ENCODE measurements around the gene SDR9C7.
A peak's percentile ranks its signal among the peaks of the same experiment; 100 is the strongest.
"Not testable (repeated sequence)": the region's sequence is repeated elsewhere in the genome, so short reads cannot be mapped to it uniquely, and the experiment has no call there.

SDR9C7 gene

GRCh38 chr12:56933826-56934625, at the start of gene SDR9C7:
SDR9C7 (minus strand) TSS chr12:56934408; CDS start chr12:56934261, 147 bp downstream.
- DNase-seq = peak; percentile 26

- DNase-seq = no peak
These were observed 49.2 kb upstream of the SDR9C7 start for GRCh38 chr12:56983386-56983785.

DNA sequence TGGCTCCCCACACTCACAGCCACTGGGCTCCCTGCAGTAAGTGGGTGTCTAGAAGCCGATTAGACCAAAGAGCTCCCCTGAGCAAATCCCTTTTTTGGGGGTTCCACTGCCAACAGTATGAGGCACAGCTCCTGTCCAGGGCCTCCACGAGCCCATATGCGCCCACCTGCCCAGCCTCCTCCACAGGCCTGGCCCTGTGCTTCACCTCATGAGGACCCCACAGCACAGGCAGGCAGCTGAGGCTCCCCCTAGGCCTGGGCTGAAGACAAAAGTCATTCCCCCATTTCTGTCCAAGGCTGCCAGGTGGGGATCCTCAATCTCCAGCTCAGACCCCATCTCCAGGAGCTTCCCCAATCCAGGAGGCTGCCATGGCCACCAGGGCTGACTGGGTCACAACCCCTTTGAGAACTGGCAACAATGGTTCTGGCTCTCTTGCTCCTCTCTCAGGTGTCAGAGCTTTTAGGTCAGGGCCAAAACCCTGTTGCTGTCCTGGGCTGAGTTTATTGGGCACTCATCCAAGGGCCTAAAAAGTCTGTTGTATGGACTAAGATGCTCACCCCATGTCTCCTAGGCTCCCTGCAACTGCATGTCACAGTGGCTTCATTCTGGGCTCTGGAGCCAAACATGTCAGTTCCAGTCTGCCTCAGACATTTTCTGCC, 48.5 kb upstream of the SDR9C7 start:
- not testable (repeated sequence) for DNase-seq

DNA sequence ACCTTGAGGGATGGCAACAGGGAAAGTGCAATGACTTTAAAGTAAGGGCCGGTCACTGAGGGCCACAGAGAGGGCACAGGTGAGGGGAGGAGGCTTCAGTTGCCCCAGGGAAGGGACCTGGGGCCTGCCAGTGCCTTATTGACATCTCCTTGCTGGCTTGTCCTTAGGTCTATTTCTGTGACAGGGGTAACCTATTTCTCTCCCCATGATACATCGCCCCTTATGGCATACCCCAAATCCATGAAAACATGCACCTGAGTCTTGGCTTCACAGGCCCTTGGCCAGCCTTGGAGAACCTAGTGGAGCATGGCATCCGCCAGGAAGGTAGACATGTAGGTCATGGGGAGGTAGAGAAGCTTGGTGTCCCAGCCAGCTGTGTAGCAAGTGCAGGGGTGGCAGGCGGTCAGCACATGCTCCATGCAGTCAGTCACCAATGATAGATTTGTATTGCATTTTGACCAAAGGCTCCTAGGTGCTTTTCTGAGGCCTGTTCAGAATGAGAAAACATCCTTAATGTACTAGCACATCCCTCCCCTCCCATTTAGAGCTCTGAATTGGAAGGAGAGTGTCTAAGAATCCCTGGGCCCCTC, 46.8 kb upstream of the SDR9C7 start:
- DNase-seq = no peak

GRCh38 chr12:56980268-56980667, 46.1 kb upstream of the SDR9C7 start:
- DNase-seq = no peak

DNA sequence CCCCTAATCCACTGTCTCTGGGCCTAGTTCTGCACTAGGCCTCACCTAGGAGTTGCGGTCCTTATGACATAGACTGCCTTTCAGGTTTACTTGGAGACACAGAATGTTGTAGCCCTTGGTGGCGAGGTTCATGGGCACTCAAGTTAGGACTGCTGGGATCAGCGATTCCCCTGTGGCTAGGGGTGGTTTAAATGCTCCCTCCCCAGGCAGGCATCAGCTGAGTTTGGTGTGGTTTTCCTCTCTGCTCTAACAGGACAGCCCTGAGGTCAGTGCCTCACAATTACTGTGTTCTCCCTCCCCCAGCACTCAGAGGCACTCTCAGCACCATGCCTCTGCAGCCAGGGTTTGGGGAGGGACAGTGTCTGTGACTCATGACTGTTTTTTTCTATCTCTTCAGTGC, 45.4 kb upstream of the SDR9C7 start:
- no peak for DNase-seq

GRCh38 chr12:56978397-56979138, 44.4 kb upstream of the SDR9C7 start:
- DNase-seq = no peak

- not testable (repeated sequence) for DNase-seq
These were observed 43.2 kb upstream of the SDR9C7 start for GRCh38 chr12:56977361-56977760.

GRCh38 chr12:56974224-56974623, 40.0 kb upstream of the SDR9C7 start:
- DNase-seq = not testable (repeated sequence)

DNA sequence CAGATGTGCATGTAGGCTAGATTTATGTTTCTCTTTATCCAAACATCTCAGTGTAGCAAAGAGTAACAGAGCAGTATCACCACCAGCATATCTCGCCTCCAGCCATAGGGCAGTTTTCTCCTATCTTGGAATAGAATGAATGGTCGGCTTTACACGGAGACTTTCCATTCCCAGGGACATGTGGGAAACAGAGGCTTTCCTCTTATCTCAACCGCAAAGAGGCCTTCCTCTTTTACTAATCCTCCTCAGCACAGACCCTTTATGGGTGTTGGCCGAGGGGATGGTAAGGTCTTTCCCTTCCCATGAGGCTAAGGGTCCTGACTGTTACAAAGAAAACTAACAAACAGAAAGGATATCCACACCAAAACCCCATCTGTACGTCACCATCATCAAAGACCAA, 34.7 kb upstream of the SDR9C7 start:
- DNase-seq = not testable (repeated sequence)

DNA sequence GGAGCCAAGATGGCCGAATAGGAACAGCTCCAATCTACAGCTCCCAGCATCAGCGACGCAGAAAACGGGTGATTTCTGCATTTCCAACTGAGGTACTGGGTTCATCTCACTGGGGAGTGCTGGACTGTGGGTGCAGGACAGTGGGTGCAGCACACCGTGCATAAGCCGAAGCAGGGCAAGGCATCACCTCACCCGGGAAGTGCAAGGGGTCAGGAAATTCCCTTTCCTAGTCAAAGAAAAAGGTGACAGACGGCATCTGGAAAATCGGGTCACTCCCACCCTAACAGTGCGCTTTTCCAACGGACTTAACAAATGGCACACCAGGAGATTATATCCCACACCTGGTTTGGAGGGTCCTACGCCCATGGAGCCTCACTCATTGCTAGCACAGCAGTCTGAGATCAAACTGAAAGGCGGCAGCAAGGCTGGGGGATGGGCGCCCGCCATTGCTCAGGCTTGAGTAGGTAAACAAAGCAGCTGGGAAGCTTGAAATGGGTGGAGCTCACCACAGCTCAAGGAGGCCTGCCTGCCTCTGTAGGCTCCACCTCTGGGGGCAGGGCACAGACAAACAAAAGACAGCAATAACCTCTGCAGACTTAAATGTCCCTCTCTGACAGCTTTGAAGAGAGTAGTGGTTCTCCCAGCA, 31.9 kb upstream of the SDR9C7 start:
- not testable (repeated sequence) for DNase-seq

DNA sequence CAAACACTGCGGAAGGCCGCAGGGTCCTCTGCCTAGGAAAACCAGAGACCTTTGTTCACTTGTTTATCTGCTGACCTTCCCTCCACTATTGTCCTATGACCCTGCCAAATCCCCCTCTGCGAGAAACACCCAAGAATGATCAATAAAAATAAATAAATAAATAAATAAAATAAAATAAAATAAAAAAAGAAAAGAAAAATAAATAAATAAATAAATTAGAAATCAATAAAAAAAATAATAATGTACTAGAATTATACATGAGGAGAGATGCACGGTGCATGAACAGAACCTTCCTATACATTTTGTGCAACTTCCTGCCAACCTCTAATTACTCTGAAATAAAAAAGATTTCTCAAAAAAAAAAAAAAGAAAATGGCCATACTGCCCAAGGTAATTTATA, 30.9 kb upstream of the SDR9C7 start:
- not testable (repeated sequence) for DNase-seq

DNA sequence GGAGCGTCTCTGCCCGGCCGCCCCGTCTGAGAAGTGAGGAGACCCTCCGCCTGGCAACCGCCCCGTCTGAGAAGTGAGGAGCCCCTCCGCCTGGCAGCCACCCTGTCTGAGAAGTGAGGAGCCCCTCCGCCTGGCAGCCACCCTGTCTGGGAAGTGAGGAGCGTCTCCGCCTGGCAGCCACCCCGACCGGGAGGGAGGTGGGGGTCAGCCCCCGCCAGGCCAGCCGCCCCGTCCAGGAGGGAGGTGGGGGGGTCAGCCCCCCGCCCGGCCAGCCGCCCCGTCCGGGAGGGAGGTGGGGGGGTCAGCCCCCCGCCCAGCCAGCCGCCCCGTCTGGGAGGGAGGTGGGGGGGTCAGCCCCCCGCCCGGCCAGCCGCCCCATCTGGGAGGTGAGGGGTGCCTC, 29.3 kb upstream of the SDR9C7 start:
- not testable (repeated sequence) for DNase-seq

DNA sequence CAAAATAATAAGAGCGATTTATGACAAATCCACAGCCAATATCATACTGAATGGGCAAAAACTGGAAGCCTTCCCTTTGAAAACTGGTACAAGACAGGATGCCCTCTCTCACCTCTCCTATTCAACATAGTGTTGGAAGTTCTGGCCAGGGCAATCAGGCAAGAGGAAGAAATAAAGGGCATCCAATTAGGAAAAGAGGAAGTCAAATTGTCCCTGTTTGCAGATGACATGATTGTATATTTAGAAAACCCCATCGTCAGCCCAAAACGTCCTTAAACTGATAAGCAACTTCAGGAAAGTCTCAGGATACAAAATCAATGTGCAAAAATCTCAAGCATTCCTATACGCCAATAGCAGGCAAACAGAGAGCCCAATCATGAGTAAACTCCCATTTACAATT, 28.0 kb upstream of the SDR9C7 start:
- DNase-seq = not testable (repeated sequence)

GRCh38 chr12:56958422-56958821, 24.2 kb upstream of the SDR9C7 start:
- DNase-seq = no peak

DNA sequence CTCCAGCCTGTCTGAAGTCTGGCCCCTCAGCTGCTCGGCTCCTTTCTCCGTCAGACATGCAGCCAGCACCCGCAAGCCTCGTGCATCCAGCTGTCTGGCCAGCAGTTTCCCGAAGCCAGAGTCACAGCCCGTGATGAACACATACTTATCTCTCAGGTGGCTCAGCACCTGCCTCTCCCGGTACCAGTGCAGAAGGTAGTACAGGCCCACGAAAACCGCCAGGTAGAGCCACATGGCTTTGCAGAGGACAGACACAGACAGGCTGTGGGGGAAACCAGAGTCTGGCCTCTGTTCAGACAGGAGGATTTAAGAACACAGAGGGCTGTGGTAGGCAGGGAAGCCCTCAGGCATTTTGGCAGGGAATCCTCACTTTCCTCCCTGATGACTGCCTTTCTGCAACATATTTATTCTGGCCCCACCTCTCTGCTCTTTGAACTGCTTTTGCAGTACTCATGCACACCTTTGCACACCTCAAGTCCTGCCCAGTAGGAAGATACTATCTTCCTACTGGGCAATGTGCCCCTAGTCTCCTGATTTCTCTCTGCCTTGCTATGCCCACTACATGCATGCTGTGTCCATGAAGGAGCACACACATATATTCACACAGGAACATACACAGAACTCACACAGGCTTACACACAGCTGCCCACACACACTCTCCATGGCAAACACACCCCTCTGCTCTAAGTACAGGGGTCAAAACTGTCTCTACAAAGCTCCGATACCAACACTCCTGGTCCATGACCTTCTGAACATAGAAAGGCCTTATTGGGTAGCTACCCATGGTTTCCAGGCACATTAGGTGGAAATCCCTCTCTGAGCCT, 23.2 kb upstream of the SDR9C7 start, which contains the start of gene RDH16:
Gene RDH16, minus strand, starts transcription at position 380 of the 824 bp plus-strand sequence. Its CDS starts 146 bp downstream, at position 234.
- DNase-seq = no peak

- no peak for DNase-seq
These were observed 21.5 kb upstream of the SDR9C7 start for GRCh38 chr12:56955631-56956256.

- DNase-seq = no peak
These were observed 20.7 kb upstream of the SDR9C7 start for GRCh38 chr12:56954958-56955355.

DNA sequence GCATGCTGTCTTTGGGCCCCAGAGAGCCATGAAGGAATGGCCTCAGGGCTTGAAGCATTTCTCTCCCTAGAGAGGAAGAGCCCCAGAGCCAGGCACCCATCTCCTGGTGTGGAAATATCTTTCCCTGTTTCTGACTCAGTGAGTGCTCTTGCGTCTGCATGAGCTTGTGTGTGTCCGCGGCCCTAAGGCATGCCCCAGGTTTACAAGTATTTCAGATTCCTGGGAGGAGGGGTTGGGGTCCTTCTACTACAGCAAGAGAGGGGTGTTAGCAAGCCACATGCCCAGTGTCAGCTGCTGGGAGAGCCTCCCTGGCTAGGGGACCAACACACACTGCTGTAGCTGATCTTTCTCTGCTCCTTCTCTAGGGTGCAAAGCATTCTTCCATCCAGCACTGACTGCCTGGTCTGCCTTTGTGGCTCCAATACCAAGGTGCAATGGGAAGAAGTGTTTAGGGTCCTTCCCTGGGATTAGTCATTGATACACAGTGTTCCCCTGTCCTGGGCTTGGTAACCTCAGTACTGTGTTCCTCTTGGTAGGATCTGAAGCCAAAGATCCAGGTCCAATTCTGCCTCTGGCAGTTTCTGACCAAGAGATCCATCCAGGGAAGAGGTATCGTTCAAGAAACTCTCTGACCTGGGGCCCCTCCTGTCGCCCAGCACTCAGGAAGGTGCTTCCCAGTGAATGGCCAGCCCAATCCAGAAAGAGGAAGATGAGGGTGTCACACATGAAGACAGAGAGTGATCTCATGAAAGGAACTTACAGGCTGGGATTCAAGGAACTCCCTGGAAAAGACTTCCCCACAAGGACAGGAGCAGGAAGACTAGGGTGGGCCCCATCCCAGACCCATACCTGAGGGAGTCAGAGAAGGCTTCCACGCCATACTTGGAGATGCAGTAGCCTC, 20.1 kb upstream of the SDR9C7 start:
- no peak for DNase-seq

DNA sequence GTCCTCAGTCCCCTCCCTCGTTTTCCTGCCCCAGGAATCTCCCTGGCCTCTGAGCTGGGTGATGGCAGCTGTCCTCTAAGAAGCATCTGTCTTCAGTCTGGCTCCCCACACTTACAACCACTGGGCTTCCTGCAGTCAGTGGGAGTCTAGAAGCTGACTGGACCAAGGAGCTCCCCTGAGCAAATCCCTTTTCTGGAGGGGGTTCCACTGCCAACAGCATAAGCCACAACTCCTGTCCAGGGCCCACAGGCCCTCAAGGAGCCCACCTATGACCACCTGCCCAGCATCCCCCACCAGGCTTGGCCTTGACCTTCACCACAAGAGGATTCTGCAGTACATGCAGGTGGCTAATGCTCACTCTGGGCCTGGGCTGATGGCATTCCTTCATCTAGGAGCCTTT, 19.1 kb upstream of the SDR9C7 start:
- no peak for DNase-seq
